Myocyte (in vitro differentiated cells): Measurements from ENCODE around the gene SPECC1. TPM values are rescaled to one million over a fixed set of nuclear protein-coding genes. Genes with fewer than 3 reads are reported as not detected.
"Not testable (repeated sequence)": the region's sequence is repeated elsewhere in the genome, so short reads cannot be mapped to it uniquely, and the experiment has no call there.

Source experiments
- DNase-seq: peaks from one replicate; pipeline ENCODE4 v3.0.0-alpha.2; 2012; ENCODE audit warnings: low read depth
- total RNA-seq: library from RNA; depleted of rRNA; stranded (reverse); fragments of >200 nt; gene quantifications from 2 replicates; pipeline ENCODE4 v1.2.3, GENCODE V29; 2014

SPECC1 gene
- total RNA-seq, 1 donor from 2014 or later = 47.0 TPM

DNA sequence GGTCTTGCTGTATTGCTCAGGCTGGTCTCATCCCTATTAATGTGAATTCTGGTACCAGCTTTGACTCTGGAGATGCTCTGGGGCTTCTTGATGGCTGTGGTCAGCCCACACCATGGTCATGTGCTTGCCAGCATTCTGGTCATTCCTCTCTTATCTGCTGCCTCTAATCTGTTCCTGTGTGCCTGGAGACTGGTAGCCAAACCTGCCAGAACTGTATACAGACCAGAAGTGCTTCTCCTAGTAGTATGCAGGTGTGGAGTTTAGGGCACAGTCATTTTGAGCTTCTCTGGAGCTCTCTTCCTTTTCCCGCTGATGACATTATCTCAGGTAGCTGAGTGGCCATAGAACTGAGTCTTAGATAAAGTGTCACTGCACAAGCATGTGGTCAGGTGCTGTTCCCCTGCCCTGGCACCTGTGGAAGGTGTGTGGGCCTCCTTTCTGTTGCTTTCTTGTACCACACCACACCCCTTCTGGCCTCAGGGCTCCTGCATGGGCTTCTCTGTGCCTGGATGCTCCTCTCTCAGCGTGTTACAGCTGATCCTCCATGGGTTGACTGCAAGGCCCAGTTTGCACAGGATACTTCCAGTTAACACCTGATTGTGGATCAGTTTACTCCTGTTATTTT, 162.7 kb downstream of the SPECC1 start:
- DNase-seq = no peak

DNA sequence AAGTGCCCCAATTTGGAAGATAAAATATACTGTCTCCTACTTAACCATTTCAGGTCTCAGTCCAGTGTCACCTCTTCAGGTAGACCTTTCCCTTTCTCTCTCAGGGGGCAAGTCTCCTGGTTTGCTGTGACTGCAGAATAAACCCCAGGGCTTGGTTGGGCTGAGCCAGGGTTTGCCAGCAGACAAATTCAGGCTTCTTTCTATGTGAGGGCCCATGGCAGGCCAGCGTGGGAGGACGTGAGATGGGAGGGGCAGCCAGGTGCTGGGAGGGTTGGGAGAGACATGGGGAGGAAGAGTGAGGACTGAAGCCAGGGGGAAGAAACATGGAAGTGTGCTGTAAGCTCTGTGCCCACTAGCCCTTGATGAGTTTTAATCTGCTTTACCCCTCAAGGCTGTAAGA, 163.2 kb downstream of the SPECC1 start:
- no peak for DNase-seq

DNA sequence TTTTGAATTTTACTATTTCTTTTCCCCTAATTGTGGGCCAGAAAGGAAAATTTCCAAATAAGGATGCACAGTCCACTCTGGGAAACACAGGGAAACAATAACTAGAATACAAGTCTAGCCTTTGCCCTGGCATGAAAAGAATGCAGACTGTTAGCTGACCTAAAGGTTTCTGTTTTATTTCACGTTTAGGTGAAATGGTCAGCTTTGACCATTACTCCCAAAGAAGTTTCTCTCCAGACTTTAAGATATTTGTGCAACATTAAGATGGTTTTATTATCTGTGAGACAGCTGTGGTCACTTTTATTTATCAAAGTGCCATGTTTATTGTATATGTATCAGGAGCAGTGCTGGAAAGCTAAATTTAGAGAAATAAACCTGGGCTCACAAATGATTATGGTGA, 163.9 kb downstream of the SPECC1 start:
- DNase-seq = peak; percentile 10

DNA sequence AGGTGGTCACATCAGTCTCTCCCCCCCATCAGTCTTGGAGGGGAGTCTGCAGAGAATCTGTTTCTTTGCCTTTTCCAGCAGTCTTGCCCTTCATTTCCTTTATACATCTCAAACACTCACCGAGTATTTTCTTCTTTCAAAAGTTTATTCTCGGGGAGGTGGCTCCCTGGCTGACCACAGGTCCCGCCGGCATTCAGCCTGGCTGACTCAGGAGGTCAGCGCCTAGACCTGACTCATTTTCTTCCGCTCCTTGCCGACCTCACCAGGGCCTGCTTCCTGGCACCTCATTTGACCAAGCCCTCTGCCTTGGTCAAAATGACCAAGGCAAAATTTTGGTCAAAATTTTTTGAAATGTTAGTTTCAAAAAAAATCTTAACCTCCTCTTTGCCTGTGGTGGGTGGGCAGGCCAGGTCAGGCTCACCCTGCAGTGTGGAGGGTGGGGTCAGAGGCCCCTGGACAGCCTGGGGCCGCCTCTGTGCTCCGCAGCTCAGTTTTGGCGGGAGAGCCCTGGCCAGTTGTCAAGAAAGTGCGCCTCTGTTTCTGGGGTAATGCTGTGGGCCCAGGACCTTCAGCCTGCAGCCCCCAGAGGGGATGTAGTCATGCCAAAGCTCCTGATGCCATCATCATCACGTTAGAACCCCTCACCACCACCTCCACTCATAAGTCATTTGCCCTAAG, 165.6 kb downstream of the SPECC1 start:
- peak; percentile 76 for DNase-seq

DNA sequence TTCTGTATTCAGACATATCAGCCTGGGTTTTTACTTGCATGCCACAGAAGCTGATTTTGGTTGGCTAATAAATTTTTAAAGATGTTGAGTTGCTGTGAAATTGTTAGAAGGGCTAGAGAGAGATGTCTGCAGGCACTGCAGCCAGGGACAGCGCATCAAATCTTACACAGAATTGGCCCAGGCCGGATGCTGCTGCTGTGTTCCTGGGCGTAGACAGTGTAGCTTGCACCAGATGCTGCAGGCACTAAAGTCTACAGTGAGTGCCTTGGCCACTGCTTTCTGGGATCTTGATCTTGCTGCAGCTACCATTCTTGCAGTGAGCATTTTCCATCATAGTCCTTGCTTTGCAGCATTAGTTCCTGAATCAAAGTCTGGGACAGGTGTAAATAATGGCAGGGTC, 169.9 kb downstream of the SPECC1 start:
- no peak for DNase-seq

DNA sequence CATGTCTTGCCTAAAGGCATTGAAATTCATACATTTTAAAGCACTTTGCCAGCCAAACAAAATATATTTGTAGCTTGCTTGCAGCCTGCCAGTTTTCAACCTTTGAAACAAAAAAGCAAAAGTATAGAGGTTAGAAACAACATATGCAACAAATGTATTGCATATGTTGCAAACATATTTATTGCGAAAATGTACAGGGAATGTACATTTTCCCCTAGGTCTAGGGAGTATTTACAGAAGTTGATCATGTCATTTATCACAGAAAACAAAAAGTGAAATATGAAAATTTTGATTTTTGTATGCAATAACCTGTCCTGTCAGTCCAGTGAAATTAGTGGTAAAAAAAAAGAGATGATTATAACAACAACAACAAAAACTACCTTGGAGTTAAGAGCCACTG, 171.5 kb downstream of the SPECC1 start:
- DNase-seq = no peak

DNA sequence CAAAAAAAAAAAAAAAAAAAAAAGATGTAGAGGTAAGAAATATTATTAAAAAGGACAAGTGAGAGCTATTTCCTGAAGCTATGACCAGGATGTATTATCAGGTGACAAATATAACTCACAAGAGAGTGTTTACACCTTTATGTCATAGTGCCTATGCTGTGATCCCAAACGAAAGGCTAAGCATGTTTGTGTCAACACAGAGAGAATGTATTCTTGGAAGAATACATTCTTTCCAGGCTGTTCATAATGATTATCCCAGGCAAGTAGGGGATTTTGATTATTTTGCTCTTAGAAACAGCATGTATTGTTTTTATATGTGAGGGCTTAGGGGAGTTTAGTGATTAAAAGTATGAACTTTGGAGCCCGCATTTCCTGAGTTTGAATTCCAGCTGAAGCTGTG, 175.0 kb downstream of the SPECC1 start:
- no peak for DNase-seq

DNA sequence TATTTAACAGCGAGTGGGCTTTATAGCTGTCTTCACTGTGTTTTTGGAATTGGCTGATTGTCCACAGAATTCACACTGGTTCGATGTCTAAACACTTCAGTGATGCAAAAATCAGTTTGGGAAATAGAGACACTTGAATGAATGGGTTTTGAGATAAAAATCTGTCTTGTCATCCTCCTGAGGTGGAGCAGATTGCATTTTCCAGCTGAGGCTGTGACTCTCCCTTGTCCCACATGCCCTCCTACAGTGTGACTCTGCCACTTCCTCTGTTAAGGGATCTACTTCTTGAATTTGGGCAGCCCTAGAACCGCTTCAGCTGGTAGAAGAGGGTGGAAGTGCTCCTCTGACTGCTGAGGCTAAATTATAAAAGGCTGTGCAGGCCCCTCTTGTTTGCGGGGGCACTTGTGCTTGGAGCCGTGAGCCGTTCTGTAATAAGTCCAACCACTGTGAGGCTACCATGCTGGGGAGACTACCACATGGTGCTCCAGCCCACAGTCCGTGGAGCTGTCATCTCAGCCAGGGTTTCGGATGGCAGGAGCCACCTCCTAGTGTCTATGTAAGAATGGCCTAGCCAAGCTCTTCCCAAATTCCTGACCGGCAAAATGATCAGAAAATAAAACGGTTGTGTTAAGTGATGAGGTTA, 175.9 kb downstream of the SPECC1 start:
- no peak for DNase-seq

DNA sequence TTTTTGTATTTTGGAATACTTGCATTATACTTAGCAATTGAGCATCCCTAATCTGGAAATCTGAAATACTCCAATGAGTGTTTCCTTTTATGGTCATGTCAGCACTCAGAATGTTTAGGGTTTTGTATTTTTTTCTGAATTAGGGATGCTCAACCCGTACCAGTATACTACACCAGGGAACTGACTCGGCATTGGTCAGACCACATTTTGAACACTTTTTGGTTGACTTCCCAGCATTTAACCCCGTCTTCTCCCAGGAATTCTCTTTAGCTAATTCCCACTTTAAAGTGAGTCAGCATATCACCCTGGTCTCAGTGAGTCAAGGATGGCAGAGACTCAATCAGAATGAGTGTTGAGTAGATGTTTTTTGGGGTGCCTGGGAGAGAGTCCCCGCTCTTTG, 177.9 kb downstream of the SPECC1 start:
- DNase-seq = peak; percentile 15

DNA sequence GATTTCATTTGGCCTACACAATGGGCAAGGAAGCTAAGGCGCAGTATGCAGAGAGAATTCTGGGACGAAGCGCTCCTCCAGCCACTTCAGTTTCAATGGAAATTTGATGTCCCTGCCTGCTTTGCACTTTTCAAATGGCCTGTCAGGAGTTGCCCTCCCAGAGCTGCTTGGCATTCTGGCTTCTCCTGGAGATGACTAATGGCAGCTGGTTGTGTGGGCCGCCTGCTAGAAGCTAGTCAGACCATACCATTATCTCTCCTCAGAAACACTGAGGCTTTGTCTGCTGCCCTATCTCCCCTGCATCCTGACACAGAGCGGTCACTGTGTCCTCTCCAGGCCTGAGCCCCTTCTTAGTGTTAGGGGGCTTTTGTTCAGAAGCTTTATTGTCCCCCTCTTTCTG, 180.1 kb downstream of the SPECC1 start:
- peak; percentile 87 for DNase-seq

DNA sequence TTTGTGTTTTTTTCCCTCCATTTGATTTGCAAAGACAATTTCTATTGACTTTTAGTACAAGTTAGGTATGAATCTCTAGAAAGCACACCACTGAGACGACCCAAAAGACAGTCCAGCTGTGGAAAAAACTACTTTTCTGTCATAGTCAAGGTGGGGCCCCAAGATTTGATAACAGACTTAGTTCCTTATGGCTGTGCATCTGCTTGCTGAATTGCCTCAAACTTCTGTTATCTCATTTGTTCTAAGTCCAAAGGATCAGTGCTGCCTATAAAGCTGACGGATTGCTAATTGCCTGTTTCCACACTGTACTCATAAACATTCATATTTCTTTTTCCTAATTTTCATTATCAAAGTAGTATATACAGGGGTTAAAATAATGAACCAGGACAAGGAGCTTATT, 180.8 kb downstream of the SPECC1 start:
- no peak for DNase-seq

DNA sequence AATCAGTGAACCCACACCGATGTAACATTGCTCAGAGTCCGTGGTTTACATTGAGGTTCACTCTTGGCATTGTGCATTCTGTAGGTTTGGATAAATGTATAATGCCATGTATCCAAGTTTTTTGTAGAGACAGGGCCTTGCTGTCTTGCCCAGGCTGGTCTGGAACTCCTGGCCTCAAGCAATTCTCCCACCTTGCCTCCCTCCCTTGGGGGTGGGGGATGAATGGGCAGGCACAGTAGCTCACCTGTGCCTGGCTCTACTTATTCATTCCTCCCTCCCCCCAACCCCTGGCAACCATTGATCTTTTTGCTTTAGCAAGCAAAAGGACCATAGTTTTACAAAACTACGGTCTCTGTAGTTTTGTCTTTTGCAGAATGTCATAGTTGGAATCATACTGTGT, 181.4 kb downstream of the SPECC1 start:
- DNase-seq = no peak

DNA sequence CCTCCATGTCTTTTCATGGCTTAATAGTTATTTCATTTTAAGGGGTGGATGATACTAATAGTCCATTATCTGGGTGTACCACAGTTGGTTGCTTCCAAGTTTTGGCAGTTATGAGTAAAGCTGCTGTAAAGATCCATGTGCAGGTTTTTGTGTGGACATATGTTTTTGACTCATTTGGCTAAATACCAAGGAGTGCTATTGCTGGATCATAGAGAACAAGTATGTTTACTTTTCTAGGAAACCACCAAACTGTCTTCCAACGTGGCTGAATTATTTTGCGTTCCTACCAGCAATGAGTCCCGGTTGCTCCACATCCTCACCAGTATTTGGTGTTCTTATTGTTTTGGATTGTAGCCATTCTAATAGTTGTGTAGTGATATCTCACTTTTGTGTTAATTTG, 181.9 kb downstream of the SPECC1 start:
- DNase-seq = peak; percentile 15

DNA sequence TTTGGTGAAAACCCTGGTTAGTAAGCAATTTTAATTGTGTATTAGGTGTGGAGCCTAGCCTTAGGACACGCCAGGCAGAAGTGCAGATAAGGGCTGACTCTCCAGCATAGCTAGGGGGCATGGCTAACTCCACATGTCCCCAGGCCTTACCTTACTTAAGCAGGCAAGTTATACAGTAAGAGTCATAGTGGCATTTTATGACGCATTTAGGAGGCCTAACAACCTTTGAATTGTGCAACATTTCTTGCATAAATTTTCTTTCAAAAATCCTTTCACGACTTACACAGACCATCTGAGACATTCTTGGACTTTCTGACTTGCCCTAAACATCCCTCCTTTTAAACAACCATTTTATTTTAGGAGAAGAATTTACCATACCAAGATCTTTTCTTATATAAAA, 187.1 kb downstream of the SPECC1 start:
- not testable (repeated sequence) for DNase-seq

DNA sequence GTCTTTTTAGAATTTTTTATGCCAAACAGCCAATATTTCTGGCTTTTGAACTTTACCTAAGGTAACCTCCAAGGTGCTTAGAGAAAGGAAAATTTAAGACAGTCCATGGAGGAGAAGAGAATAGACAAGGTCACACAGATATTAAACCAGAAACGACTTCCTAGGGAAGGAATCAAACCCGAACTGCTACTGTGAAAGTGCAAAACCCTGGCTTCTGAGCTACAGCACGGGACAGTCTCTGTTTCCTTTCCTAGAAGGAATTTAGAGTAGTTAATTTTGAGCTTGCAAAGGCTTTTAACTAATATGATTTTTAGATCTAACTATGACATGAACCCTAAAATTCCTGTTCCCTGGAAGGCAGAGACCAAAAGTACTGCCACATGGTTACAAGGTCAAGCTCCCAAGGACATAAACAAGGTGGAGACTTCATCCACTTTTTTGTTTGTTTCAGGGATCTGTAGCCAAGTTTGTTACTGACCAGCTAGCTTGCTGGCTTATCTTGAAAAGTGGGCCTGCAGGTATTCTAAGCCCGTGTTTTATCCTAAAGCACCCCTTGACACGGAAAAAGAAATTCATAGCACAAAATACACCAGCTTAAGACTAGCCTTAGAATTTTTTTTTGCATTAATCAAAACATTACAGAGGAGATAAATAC, 188.2 kb downstream of the SPECC1 start:
- no peak for DNase-seq

DNA sequence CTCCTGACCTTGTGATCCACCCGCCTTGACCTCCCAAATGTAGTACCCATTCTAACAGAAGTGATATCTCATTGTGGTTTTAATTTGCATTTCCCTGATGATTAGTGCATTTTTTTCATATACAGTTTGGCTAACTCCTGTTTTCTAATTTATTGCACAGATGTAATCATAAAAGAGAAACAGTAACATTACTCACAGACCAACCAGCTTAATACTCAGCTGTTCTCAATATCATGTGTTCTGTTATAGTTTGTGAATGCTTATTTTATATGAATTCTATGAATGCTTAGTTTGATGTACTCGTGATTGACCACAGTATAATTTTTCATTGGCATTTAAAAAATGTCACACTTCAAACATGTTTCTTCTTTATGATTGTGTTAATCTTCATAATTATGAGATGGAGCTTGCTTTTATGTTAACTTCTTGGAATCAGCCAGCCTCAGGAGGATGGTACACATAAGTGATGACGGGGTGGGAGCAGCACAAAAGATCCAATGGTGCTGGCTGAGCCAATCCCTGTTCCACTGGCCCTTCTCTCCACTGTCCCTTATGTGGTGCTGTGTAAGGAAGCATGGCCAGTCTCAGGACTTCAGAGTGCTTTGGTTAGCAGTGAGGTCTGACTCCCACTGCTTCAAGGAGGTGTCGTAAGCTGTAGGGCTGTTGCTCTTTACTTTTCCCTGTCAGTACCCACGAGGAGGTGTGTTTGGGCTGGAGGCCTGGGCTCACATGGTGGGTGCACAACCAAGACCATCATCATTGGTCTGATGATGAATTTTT, 191.0 kb downstream of the SPECC1 start:
- DNase-seq = no peak

DNA sequence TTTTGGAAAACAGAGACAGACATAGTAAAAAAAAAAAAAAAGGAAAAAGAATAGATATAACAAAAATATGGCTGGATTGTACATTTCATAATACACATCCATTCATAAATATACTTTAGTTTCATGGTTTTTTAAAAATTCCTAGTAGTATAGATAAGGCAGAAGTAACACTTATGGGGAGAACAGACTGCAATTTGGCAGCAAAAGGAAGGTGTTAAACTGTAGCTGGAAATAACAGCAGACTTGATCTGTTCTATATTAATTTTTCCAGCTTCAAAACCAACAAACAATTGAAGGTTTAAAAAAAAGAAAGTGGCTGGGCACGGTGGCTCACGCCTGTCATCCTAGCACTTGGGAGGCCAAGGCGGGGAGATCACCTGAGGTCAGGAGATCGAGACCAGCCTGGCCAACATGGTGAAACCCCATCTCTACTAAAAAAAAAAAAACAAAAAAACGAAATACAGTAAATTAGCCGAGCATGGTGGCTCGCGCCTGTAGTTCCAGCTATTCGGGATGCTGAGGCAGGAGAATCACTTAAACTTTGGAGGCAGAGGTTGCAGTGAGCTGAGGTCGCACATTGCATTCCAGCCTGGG, 191.8 kb downstream of the SPECC1 start:
- DNase-seq = no peak

DNA sequence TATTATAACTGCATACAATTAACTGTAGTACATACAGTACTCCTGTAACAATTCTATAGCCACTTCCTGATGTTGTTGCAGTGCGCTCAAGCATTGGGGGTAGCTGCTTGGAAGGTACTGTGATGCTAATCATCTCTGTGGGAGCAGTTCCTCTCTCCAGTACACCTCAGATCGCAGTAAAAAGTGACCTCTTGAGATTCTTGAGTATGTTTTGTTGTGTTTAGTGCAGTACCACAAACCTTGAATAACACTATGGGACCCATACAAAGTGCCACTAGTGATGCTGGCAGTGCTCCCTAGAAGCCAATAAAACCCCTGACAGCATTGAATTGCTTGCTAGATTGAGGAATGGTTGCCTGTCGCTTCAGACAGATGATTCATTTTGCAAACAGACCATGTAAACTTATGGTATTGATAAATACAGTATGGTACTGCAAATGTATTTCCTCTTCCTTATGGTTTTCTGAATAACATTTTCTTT, 193.0 kb downstream of the SPECC1 start:
- DNase-seq = no peak

DNA sequence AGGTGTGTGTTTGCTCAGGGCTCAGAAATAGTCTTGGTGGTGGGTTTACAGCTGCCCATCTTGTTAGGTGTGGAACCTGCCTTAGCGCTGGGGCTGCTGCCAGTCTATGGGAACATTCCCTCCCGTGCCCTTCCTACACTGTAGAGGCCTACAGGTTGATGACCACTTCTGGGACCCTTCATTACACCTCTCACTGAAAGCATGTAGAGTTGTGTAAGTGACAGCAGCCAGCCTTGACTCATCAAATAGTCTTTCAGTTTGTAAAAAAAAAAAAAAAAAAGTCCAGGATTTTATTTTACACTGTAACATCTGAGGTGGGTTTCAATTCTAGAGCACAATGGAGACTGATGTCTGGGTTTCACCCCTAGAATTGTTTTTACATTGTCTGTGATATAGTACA, 193.9 kb downstream of the SPECC1 start:
- DNase-seq = no peak

DNA sequence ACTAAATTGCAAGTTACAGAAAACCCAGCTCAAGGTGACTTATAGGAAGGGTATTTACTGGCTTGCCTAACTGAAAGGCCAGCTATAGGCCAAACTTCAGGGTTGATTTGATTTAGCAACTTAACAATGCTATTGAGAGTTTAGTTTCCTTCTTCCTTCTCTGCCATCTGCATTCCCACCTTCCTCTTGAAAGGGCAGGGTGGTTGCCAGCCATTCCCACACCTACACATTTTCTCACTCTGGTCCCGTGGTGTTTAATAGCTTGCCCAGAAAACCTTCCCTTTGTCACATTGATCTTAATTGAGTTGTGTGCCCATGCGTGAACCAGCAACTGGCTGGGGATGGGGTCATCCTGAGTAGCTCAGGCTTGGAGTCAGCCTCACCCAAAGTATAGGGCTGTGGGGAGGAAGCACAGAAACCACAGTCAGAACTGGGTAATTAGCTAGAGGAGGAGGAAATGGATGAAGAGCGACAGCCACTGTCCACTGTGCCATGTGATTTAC, 194.7 kb downstream of the SPECC1 start:
- no peak for DNase-seq

DNA sequence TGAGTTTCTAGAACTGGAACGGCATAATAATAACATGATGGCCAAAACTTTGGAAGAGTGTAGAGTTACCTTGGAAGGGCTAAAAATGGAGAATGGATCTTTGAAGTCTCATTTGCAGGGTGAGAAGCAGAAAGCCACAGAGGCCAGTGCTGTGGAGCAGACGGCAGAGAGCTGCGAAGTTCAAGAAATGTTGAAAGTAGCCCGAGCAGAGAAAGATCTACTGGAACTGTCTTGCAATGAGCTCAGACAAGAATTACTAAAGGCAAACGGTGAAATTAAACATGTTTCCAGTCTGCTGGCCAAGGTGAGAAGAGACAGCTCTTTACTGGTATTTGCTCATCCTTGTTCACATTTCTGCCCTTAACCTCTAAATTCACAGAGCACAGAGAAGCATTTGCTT, 196.4 kb downstream of the SPECC1 start:
- no peak for DNase-seq
